NCI-H1105 (cell line): Measurements from ENCODE around the gene TRIM38.
"Not testable (repeated sequence)": the region's sequence is repeated elsewhere in the genome, so short reads cannot be mapped to it uniquely, and the experiment has no call there.

Source experiments
- DNase-seq: peaks from one replicate; lab custom pipeline; 2025; lab: John Stamatoyannopoulos, UW

Gene TRIM38

GRCh38 chr6:25962149-25963127, at the start of gene TRIM38:
TSS of gene TRIM38 (plus strand) at chr6:25962802. CDS start at chr6:25966523, 3,721 bp downstream.
- no peak for DNase-seq

- no peak for DNase-seq
Observed at GRCh38 chr6:25913741-25914140, 48.9 kb upstream of the TRIM38 start.

- no peak for DNase-seq
Observed at GRCh38 chr6:25916330-25916729, 46.3 kb upstream of the TRIM38 start.

GRCh38 chr6:25916789-25917490, 45.7 kb upstream of the TRIM38 start:
- no peak for DNase-seq

GRCh38 chr6:25918083-25918683, 44.4 kb upstream of the TRIM38 start:
- no peak for DNase-seq

- no peak for DNase-seq
Observed at GRCh38 chr6:25919657-25920056, 42.9 kb upstream of the TRIM38 start.

- no peak for DNase-seq
Observed at GRCh38 chr6:25921525-25922203, 40.9 kb upstream of the TRIM38 start.

- no peak for DNase-seq
Observed at GRCh38 chr6:25922301-25922700, 40.3 kb upstream of the TRIM38 start.

- no peak for DNase-seq
Observed at GRCh38 chr6:25925876-25926275, 36.7 kb upstream of the TRIM38 start.

GRCh38 chr6:25927178-25927577, 35.4 kb upstream of the TRIM38 start:
- no peak for DNase-seq

- no peak for DNase-seq
Observed at GRCh38 chr6:25927756-25928216, 34.8 kb upstream of the TRIM38 start.

GRCh38 chr6:25928562-25929324, 33.9 kb upstream of the TRIM38 start:
- DNase-seq = no peak

- DNase-seq = not testable (repeated sequence)
Observed at GRCh38 chr6:25929785-25930184, 32.8 kb upstream of the TRIM38 start.

- no peak for DNase-seq
Observed at GRCh38 chr6:25930532-25931410, 31.8 kb upstream of the TRIM38 start, which contains the start of gene SLC17A2. TSS of gene SLC17A2 (minus strand) at chr6:25930691. CDS start at chr6:25925796, 4,895 bp downstream.

GRCh38 chr6:25931411-25931709, 31.2 kb upstream of the TRIM38 start:
- no peak for DNase-seq

- DNase-seq = no peak
Observed at GRCh38 chr6:25934156-25934555, 28.4 kb upstream of the TRIM38 start.

GRCh38 chr6:25934735-25935313, 27.8 kb upstream of the TRIM38 start:
- no peak for DNase-seq

- no peak for DNase-seq
Observed at GRCh38 chr6:25935953-25936352, 26.6 kb upstream of the TRIM38 start.

GRCh38 chr6:25939593-25939992, 23.0 kb upstream of the TRIM38 start:
- no peak for DNase-seq
